Epithelial cell of umbilical artery (primary cell): ENCODE data around the gene ID2. TPM values are rescaled to one million over a fixed set of nuclear protein-coding genes. Genes with fewer than 3 reads are reported as not detected.

Source experiments
- total RNA-seq: library from RNA; depleted of rRNA; stranded (reverse); fragments of >200 nt; gene quantifications from 2 replicates; pipeline ENCODE4 v1.2.3, GENCODE V29; 2014

Gene ID2, protein sequence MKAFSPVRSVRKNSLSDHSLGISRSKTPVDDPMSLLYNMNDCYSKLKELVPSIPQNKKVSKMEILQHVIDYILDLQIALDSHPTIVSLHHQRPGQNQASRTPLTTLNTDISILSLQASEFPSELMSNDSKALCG
- total RNA-seq: 1.4 and 3.9 TPM in 2 replicates

DNA sequence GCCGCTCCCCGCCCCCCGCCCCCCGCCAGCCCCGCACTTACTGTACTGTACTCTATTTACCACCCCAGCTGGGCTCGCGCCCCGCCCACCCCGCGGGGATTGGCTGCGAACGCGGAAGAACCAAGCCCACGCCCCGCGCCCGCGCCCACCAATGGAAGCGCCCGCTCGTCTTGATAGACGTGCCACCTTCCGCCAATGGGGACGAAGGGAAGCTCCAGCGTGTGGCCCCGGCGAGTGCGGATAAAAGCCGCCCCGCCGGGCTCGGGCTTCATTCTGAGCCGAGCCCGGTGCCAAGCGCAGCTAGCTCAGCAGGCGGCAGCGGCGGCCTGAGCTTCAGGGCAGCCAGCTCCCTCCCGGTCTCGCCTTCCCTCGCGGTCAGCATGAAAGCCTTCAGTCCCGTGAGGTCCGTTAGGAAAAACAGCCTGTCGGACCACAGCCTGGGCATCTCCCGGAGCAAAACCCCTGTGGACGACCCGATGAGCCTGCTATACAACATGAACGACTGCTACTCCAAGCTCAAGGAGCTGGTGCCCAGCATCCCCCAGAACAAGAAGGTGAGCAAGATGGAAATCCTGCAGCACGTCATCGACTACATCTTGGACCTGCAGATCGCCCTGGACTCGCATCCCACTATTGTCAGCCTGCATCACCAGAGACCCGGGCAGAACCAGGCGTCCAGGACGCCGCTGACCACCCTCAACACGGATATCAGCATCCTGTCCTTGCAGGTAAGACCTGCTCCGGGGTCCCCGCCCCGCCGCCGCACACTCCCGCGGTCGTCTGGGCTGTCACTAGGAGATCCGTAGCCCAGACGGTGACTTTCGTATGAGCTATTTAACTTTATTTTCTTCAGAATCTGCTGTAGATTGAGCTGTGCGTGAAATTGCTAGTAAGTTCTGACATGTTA lies at the start of gene ID2:
TSS of gene ID2 (plus strand) at position 271 of the 907 bp plus-strand sequence. CDS start at position 381, 110 bp downstream.

Other genes starting within 250 kb of the ID2 start
- 44.8 and 59.1 TPM in 2 replicates for gene KIDINS220, start 155.6 kb downstream of the ID2 start, total RNA-seq